HCT116 (cell line): ENCODE results near the gene ETV7. TPM values are rescaled to one million over a fixed set of nuclear protein-coding genes. Genes with fewer than 3 reads are reported as not detected.

Experiments used
- ATAC-seq: fragments of 200-7000 bp; cut with Tn5 transposase; 2 replicates; pipeline ENCODE4 v1.9.1; 2020; ENCODE audit warnings: mild to moderate bottlenecking, moderate library complexity
- BruUV-seq: library from RNA; stranded (reverse); fragments of 400-500 nt; replicated peaks from 2 replicates; lab custom pipeline; 2021; lab: Mats Ljungman, UMichigan
- CTCF ChIA-PET: fragments of 300-600 bp; sonication (Branson Sonifier 250); formaldehyde crosslinking; loops from one replicate; lab custom pipeline; 2021; ENCODE audit warnings: antibody characterized with exemption; lab: Charles Lee
- POLR2A ChIA-PET: fragments of 300-600, 350-600 bp; sonication (Branson Sonifier 250); formaldehyde crosslinking; loops from one replicate; lab custom pipeline; 2021; ENCODE audit warnings: antibody characterized with exemption; lab: Charles Lee
- RAD21 ChIA-PET, 2 experiments: fragments of 300-600 bp; sonication (Branson Sonifier 250); formaldehyde crosslinking; loops; one replicate each; lab custom pipeline; 2023; ENCODE audit warnings: low total read pairs in 2 of 2; ENCODE audit not compliant: uncharacterized antibody in 2 of 2, unreplicated experiment in 2 of 2, low non-redundant PET in 1 of 2; lab: Charles Lee
- DNase-seq: peaks from one replicate; pipeline ENCODE4 v3.0.0-alpha.2; 2010; ENCODE audit warnings: low read depth, low spot score
- H2AFZ ChIP-seq: fragments of 200-600 bp; shearing (Covaris generic), sonication (generic); 2 replicates; pipeline ENCODE4 v1.6.1; 2017; ENCODE audit warnings: low read depth, mixed run types, mixed read lengths, antibody characterized with exemption, low read length; ENCODE audit not compliant: poor library complexity, severe bottlenecking
- H3K27ac ChIP-seq: 2 replicates; pipeline ENCODE4 v1.5.1; 2012; ENCODE audit warnings: low read depth, low read length
- H3K27me3 ChIP-seq: fragments of 200-600 bp; sonication (generic); 2 replicates; pipeline ENCODE4 v1.6.1; 2016; ENCODE audit warnings: mixed run types, low read length, mixed read lengths; ENCODE audit not compliant: insufficient read depth
- H3K36me3 ChIP-seq, 2 experiments: fragments of 200-500 bp in 1 of 2; fragments of 200-600 bp in 1 of 2; sonication (Bioruptor generic) in 1 of 2; sonication (generic) in 1 of 2; 2 replicates each; pipeline versions ENCODE4 v1.5.1 to v1.6.1; 2014 to 2016; ENCODE audit warnings: low read length in 2 of 2, inconsistent platforms in 1 of 2, mixed read lengths in 1 of 2, mixed run types in 1 of 2; ENCODE audit not compliant: insufficient read depth in 2 of 2, control insufficient read depth in 1 of 2
- H3K4me1 ChIP-seq, 2 experiments: fragments of 200-600 bp in 1 of 2; sonication (generic) in 1 of 2; 2 replicates each; pipeline versions ENCODE4 v1.5.1 to v1.6.1; 2012 to 2017; ENCODE audit warnings: low read length in 2 of 2, inconsistent platforms in 1 of 2, mild to moderate bottlenecking in 1 of 2, mixed read lengths in 1 of 2, mixed run types in 1 of 2, moderate library complexity in 1 of 2; ENCODE audit not compliant: insufficient read depth in 2 of 2, control insufficient read depth in 1 of 2
- H3K4me2 ChIP-seq: fragments of 200-600 bp; sonication (generic); 2 replicates; pipeline ENCODE4 v1.6.1; 2017; ENCODE audit warnings: mixed run types, low read length, mixed read lengths
- H3K4me3 ChIP-seq, 2 experiments: fragments of 200-600 bp in 1 of 2; sonication (generic) in 1 of 2; replicated peaks in 1 of 2; 2 replicates each; pipeline ENCODE4 v1.5.1; 2011 to 2016; ENCODE audit warnings: low read length in 2 of 2, control low read depth in 1 of 2, low read depth in 1 of 2, mild to moderate bottlenecking in 1 of 2, mixed read lengths in 1 of 2, mixed run types in 1 of 2
- H3K79me2 ChIP-seq: fragments of 200-600 bp; sonication (generic); 2 replicates; pipeline ENCODE4 v1.6.1; 2017; ENCODE audit warnings: mild to moderate bottlenecking, mixed run types, low read length, moderate library complexity, mixed read lengths; ENCODE audit not compliant: insufficient read depth
- H3K9ac ChIP-seq: fragments of 200-600 bp; sonication (generic); 2 replicates; pipeline ENCODE4 v1.6.1; 2016; ENCODE audit warnings: low read length, mixed read lengths
- H3K9me2 ChIP-seq: fragments of 200-600 bp; sonication (generic), shearing (Covaris generic); 2 replicates; pipeline ENCODE4 v1.6.1; 2017; ENCODE audit warnings: mixed run types, mild to moderate bottlenecking, moderate library complexity; ENCODE audit not compliant: insufficient read depth
- H3K9me3 ChIP-seq, 2 experiments: fragments of 200-500 bp in 1 of 2; fragments of 200-600 bp in 1 of 2; sonication (Bioruptor generic) in 1 of 2; sonication (generic) in 1 of 2; 2 replicates each; pipeline ENCODE4 v1.6.1; 2014 to 2017; ENCODE audit warnings: low read length in 2 of 2, mixed read lengths in 2 of 2, inconsistent platforms in 1 of 2, low read depth in 1 of 2, mild to moderate bottlenecking in 1 of 2, mixed run types in 1 of 2, moderate library complexity in 1 of 2; ENCODE audit not compliant: control insufficient read depth in 1 of 2, insufficient read depth in 1 of 2
- H4K20me1 ChIP-seq: fragments of 200-600 bp; sonication (generic), shearing (Covaris generic); 2 replicates; pipeline ENCODE4 v1.6.1; 2017; ENCODE audit warnings: mixed run types, mild to moderate bottlenecking, moderate library complexity; ENCODE audit not compliant: insufficient read depth
- ATF3 ChIP-seq: IDR thresholded peaks from 2 replicates; pipeline ENCODE4 v1.6.1; 2012
- CTCF ChIP-seq, 3 experiments: fragments of 200-600 bp in 1 of 3; sonication (generic) in 1 of 3; IDR thresholded peaks in 2 of 3; conservative IDR thresholded peaks in 1 of 3; 2 replicates each; pipeline ENCODE4 v1.5.1; 2012 to 2017; ENCODE audit warnings: low read depth in 2 of 3, low read length in 2 of 3, antibody characterized with exemption in 1 of 3, borderline replicate concordance in 1 of 3, control low read depth in 1 of 3, mild to moderate bottlenecking in 1 of 3, mixed read lengths in 1 of 3, mixed run types in 1 of 3, moderate library complexity in 1 of 3; ENCODE audit not compliant: insufficient read depth in 1 of 3
- EGR1 ChIP-seq: IDR thresholded peaks from 2 replicates; pipeline ENCODE4 v1.6.1; 2012; ENCODE audit warnings: low read depth
- EZH2 ChIP-seq: fragments of 200-600 bp; sonication (generic); IDR thresholded peaks from 2 replicates; pipeline ENCODE4 v1.6.1; 2017; ENCODE audit warnings: antibody characterized with exemption, mixed run types
- EZH2phosphoT487 ChIP-seq: fragments of 200-600 bp; IDR thresholded peaks from 2 replicates; pipeline ENCODE4 v1.6.1; 2018; ENCODE audit warnings: antibody characterized with exemption, borderline replicate concordance
- POLR2A ChIP-seq: IDR thresholded peaks from 2 replicates; pipeline ENCODE4 v1.7.0; 2011; ENCODE audit warnings: borderline replicate concordance; ENCODE audit not compliant: insufficient read depth, insufficient read length; ENCODE audit errors: extremely low read depth
- POLR2AphosphoS5 ChIP-seq: IDR thresholded peaks from 2 replicates; pipeline ENCODE4 v1.6.1; 2011; ENCODE audit warnings: mild to moderate bottlenecking, low read depth, low read length, moderate library complexity
- TCF7L2 ChIP-seq: IDR thresholded peaks from 2 replicates; pipeline ENCODE4 v1.7.0; 2011; ENCODE audit warnings: borderline replicate concordance, inconsistent platforms; ENCODE audit not compliant: insufficient read depth, insufficient read length; ENCODE audit errors: extremely low read depth
- YY1 ChIP-seq: IDR thresholded peaks from 2 replicates; pipeline ENCODE4 v1.6.1; 2011; ENCODE audit warnings: low read length, low read depth, moderate library complexity, mild to moderate bottlenecking; ENCODE audit not compliant: insufficient replicate concordance; ENCODE audit errors: extremely low read depth
- ZNF274 ChIP-seq: fragments of 200-500 bp; sonication (Bioruptor generic); IDR thresholded peaks from 2 replicates; pipeline ENCODE4 v1.6.1; 2014; ENCODE audit warnings: mild to moderate bottlenecking, low read depth, low read length, inconsistent platforms
- intact Hi-C: fragments of 100-400 bp; cut with micrococcal nuclease; formaldehyde crosslinking; loops from 2 replicates; pipeline ENCODE4 v1.10.0; 2022
- total RNA-seq: library from RNA; stranded (reverse); gene quantifications from one replicate; pipeline ENCODE4 v1.2.1, GENCODE V29; 2021; ENCODE audit not compliant: unreplicated experiment
- TF ChIP-seq, protein P1 (sequence below): IDR thresholded peaks from 2 replicates; pipeline ENCODE4 v1.6.1; 2011; ENCODE audit warnings: mild to moderate bottlenecking, low read length, moderate library complexity; ENCODE audit not compliant: insufficient replicate concordance; ENCODE audit errors: extremely low read depth

ETV7 gene
- total RNA-seq, 1 experiment from 2014 or later = 1.0 TPM

GRCh38 chr6:36358226-36358915, 29.1 kb downstream of the ETV7 start:
- no peaks in the 10 kb centered on the region for H3K36me3 ChIP-seq
- no peaks in the 10 kb centered on the region for H3K79me2 ChIP-seq
- H3K9me3 ChIP-seq = no peaks in the 10 kb centered on the region
- no peaks in the 10 kb centered on the region for H3K9me2 ChIP-seq
- no peaks in the 10 kb centered on the region for H4K20me1 ChIP-seq
- no TSS peak for BruUV-seq
- no peak overlapping the region for H2AFZ ChIP-seq
- H3K4me1 ChIP-seq = peaks cover 0 to 6% of the 10 kb centered on the region in 2 experiments; a peak in 2 of 4 replicates
- POLR2A ChIA-PET = interaction anchor here (1.6 kb wide), 1 partner anchor 17 kb away, joined by 4 read pairs; no protein-coding TSS in a partner anchor
- ATAC-seq = no peak
- TF ChIP-seq ZNF274 (no peak), EGR1 (no peak), TCF7L2 (no peak), ATF3 (no peak), YY1 (no peak), POLR2AphosphoS5 (no peak), EZH2 (no peak), POLR2A (no peak), CTCF (IDR thresholded peaks at IDR 0.05 in 2 of 3, conservative IDR thresholded peaks at IDR 0.05 in 1 of 3; ENCODE audit: borderline replicate concordance in 1 of 3, insufficient read depth in 1 of 3, low read depth in 2 of 3, low read length in 2 of 3) (no peak), EZH2phosphoT487 (no peak)
- TF ChIP-seq, protein P1, sequence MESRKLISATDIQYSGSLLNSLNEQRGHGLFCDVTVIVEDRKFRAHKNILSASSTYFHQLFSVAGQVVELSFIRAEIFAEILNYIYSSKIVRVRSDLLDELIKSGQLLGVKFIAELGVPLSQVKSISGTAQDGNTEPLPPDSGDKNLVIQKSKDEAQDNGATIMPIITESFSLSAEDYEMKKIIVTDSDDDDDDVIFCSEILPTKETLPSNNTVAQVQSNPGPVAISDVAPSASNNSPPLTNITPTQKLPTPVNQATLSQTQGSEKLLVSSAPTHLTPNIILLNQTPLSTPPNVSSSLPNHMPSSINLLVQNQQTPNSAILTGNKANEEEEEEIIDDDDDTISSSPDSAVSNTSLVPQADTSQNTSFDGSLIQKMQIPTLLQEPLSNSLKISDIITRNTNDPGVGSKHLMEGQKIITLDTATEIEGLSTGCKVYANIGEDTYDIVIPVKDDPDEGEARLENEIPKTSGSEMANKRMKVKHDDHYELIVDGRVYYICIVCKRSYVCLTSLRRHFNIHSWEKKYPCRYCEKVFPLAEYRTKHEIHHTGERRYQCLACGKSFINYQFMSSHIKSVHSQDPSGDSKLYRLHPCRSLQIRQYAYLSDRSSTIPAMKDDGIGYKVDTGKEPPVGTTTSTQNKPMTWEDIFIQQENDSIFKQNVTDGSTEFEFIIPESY = no peak
- TF ChIP-seq, all 23 proteins: peak for 0
- intact Hi-C loops = no loop called here
- Histone ChIP-seq H3K27me3 (no peaks in the 10 kb centered on the region), H3K4me3 (no peak overlapping the region), H3K27ac (no peak overlapping the region), H3K4me2 (no peak overlapping the region), H3K9ac (no peak overlapping the region)
- ChIA-PET CTCF (interaction anchor here (2.0 kb wide), 2 partner anchors 17 to 56 kb away, joined by 9 to 10 read pairs; no protein-coding TSS in a partner anchor), RAD21 (interaction anchor here in 1 of 2 experiments (0.6 kb wide), 1 partner anchor 161 kb away, joined by 3 read pairs; no protein-coding TSS in a partner anchor)
- no peak for DNase-seq
